Epithelial cell of proximal tubule (primary cell): ENCODE data around the gene P4HA2. TPM values are rescaled to one million over a fixed set of nuclear protein-coding genes. Genes with fewer than 3 reads are reported as not detected.
"Not testable (repeated sequence)": the region's sequence is repeated elsewhere in the genome, so short reads cannot be mapped to it uniquely, and the experiment has no call there.

Experiments
- DNase-seq: peaks from one replicate; pipeline ENCODE4 v3.0.0-alpha.2; 2011; ENCODE audit warnings: low read depth
- H3K4me3 ChIP-seq: 2 replicates; pipeline ENCODE4 v1.5.1; 2011; ENCODE audit warnings: low read depth, mild to moderate bottlenecking, low read length
- total RNA-seq: library from RNA; depleted of rRNA; stranded (reverse); fragments of >200 nt; gene quantifications from 2 replicates; pipeline ENCODE4 v1.2.3, GENCODE V29; 2015
- TF ChIP-seq, protein P1 (sequence below): conservative IDR thresholded peaks from 2 replicates; pipeline ENCODE4 v1.5.1; 2012; ENCODE audit warnings: low read depth, mild to moderate bottlenecking, low read length

Gene P4HA2
- total RNA-seq, 1 donor from 2014 or later: 92.0 TPM

DNA sequence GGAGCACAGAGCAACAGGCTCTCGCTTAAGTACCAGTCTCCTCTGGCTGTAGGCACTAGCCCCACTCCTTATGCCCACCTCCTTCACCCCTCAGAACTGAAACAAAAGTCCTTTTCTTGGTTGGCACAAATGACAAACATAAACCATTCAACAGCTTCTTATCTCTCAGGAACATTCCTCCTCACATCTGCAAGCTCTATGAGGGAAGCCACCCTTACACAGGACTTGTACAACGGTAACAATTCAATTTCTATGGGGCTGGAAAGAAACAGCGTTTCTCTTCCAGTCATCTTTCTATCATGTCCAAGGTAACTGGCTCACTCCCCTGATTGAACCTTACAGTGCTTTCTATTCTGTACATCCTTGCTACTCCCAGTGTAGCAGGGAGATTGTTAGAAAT lies 80.0 kb downstream of the P4HA2 start:
- TF ChIP-seq, protein P1, sequence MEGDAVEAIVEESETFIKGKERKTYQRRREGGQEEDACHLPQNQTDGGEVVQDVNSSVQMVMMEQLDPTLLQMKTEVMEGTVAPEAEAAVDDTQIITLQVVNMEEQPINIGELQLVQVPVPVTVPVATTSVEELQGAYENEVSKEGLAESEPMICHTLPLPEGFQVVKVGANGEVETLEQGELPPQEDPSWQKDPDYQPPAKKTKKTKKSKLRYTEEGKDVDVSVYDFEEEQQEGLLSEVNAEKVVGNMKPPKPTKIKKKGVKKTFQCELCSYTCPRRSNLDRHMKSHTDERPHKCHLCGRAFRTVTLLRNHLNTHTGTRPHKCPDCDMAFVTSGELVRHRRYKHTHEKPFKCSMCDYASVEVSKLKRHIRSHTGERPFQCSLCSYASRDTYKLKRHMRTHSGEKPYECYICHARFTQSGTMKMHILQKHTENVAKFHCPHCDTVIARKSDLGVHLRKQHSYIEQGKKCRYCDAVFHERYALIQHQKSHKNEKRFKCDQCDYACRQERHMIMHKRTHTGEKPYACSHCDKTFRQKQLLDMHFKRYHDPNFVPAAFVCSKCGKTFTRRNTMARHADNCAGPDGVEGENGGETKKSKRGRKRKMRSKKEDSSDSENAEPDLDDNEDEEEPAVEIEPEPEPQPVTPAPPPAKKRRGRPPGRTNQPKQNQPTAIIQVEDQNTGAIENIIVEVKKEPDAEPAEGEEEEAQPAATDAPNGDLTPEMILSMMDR: no peak
- no peak overlapping the region for H3K4me3 ChIP-seq
- no peak for DNase-seq

DNA sequence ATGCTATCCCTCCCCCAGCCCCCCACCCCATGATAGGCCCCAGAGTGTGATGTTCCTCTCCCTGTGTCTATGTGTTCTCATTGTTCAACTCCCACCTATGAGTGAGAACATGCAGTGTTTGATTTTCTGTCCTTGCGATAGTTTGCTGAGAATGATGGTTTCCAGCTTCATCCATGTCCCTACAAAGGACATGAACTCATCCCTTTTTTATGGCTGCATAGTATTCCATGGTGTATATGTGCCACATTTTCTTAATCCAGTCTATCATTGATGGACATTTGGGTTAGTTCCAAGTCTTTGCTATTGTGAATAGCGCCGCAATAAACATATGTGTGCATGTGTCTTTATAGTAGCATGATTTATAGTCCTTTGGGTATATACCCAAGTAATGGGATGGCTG lies 82.3 kb downstream of the P4HA2 start:
- DNase-seq, H3K4me3 ChIP-seq: not testable (repeated sequence)

DNA sequence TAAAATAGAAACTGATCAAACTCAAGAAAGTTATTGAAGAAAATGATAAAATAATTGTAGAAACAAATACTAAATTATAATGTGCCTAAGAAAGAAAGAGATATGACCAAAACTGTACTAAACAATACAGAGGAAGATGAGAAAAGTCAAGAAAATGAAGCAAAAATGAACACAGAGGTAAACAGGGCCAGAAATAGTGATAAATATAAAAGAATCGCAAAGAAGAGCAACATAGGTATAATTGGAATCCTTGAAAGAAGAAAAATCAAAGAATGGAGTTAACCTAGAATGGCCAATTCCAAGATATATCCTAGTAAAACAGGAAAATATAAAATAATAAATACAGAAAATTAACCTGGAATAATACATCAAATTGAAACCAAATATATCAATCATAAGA lies 84.5 kb downstream of the P4HA2 start:
- no peak for DNase-seq
- TF ChIP-seq, protein P1: no peak
- H3K4me3 ChIP-seq: no peak overlapping the region

DNA sequence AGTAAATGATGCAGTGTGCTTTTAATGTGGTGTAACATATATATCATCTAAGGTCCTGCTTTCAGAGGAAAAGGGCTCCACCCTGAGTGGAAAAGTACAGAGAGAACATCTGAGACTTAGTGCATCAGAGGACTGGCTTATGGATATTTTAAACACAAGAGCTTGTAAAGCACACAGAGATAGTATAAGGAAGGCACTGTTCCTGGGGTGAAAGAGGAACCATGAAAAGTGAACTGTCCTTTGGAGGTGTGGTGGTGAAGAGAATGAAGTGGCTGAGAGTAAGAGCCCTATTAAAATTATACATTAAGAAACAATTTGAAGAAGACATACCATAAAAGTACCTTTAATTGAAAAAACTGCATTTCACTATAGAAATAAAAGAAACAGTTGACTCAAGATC lies 85.2 kb downstream of the P4HA2 start:
- H3K4me3 ChIP-seq: no peak overlapping the region
- DNase-seq: no peak
- TF ChIP-seq, protein P1: no peak

Other genes with a start within 250 kb of the P4HA2 start
- 0.35 TPM in 1 of 2 replicates, not detected in the other for gene ACSL6, start 216.2 kb downstream of the P4HA2 start, total RNA-seq
- not detected in 2 replicates for gene IL3, start 167.2 kb downstream of the P4HA2 start, total RNA-seq
- gene CSF2, start 154.1 kb downstream of the P4HA2 start, total RNA-seq: 13.2 and 19.6 TPM in 2 replicates
- 85.7 and 129 TPM in 2 replicates for gene PDLIM4, start 29.8 kb upstream of the P4HA2 start, total RNA-seq
- 0.75 and 1.6 TPM in 2 replicates for gene SLC22A4, start 66.5 kb upstream of the P4HA2 start, total RNA-seq
- 11.9 and 13.1 TPM in 2 replicates for gene SLC22A5, start 141.9 kb upstream of the P4HA2 start, total RNA-seq